Measurements from ENCODE around the gene OPCML. TPM values are rescaled to one million over a fixed set of nuclear protein-coding genes. Genes with fewer than 3 reads are reported as not detected.

The OPCML gene
- total RNA-seq, 2 experiments from 2014 or later = not detected

- Mint-ChIP-seq H3K27me3 (peaks cover 3% of the 10 kb centered on the region), H3K4me3 (no peak overlapping the region), H3K36me3 (no peaks in the 10 kb centered on the region), H3K27ac (no peak overlapping the region), H3K9me3 (peaks cover 3% of the 10 kb centered on the region), H3K4me1 (ENCODE audit: low read depth) (no peaks in the 10 kb centered on the region)
- CTCF ChIA-PET = no interaction called here
- intact Hi-C loops (cut with micrococcal nuclease) = no loop called here
- POLR2A ChIA-PET = no interaction called here
- DNase-seq = no peak
These were observed 571.8 kb downstream of the OPCML start for GRCh38 chr11:132960273-132961078.

DNA sequence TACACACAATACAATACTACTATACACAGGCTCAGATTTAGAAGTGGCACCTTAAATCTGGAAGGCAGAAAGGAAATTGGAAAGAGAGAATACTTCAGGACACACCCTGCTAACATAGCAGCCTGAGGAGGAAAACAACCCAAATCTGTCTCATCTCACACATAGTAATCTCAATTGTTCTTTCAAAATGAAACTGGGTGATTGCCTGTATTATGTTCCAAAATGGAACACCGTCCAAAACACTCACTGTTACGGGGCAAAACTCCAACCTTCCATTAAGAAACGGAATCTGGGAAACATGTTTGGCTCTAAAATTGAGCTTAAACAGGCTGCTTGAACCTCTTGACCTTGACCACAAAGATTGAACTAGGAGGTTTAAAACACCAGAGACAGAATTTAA, 572.6 kb downstream of the OPCML start:
- POLR2A ChIA-PET = no interaction called here
- Mint-ChIP-seq H3K4me1 (ENCODE audit: low read depth) (no peaks in the 10 kb centered on the region), H3K36me3 (no peaks in the 10 kb centered on the region), H3K9me3 (peaks cover 3% of the 10 kb centered on the region), H3K27me3 (peaks cover 3% of the 10 kb centered on the region), H3K27ac (no peak overlapping the region), H3K4me3 (no peak overlapping the region)
- CTCF ChIA-PET = no interaction called here
- no peak for DNase-seq
- intact Hi-C loops (cut with micrococcal nuclease) = no loop called here

DNA sequence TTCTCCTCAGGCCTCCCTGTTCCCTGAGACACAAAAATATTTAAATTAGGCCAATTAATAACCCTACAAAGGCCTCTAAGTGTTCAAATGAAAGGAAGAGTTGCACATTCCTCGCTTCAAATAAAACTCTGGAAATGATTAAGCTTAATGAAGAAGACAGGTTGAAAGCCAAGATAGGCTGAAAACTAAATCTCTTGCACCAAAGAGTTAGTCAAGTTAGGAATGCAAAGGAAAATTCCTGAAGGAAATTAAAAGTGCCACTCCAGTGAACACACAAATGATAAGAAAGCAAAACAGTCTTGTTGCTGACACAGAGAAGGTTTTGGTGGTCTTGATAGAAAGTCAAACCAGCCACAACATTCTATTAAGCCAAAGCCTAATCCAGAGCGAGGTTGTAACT, 574.4 kb downstream of the OPCML start:
- no peak overlapping the region for H3K4me3 Mint-ChIP-seq
- H3K4me1 Mint-ChIP-seq (ENCODE audit: low read depth) = no peaks in the 10 kb centered on the region
- intact Hi-C loops (cut with micrococcal nuclease) = no loop called here

DNA sequence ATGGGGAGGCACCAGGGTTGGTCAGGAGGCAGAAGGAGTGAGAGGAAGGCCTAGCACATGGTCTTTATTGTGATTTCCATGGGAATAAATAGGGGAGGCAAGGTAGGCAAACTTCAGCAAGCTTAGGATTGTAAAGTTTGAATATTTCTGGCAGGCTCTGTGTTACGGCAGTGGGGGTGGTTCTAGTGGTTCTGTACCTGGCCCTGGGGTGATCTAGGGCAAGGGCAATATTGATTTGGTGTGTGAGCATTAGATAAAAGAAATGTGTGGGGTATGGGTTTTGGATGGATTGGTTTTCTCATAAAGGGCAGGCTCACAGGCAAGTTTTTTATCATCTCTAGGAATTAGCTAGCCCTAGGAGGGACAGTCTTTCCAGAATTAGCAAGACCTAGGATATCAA, 584.0 kb downstream of the OPCML start:
- intact Hi-C loops (cut with micrococcal nuclease) = no loop called here
- CTCF ChIA-PET = no interaction called here
- Mint-ChIP-seq H3K4me1 (ENCODE audit: low read depth) (peaks cover 2% of the 10 kb centered on the region), H3K27ac (no peak overlapping the region), H3K27me3 (peaks cover 14% of the 10 kb centered on the region), H3K9me3 (no peaks in the 10 kb centered on the region), H3K4me3 (no peak overlapping the region), H3K36me3 (no peaks in the 10 kb centered on the region)
- POLR2A ChIA-PET = no interaction called here
- DNase-seq = no peak

More for the DNA sequence above, 574.4 kb downstream of the OPCML start:
- H3K36me3 Mint-ChIP-seq = no peaks in the 10 kb centered on the region
- no peak for DNase-seq
- CTCF ChIA-PET = interaction anchor here (0.8 to 1.8 kb wide), 2 partner anchors 13 to 17 kb away, joined by 3 to 6 read pairs; no protein-coding TSS in a partner anchor
- H3K27me3 Mint-ChIP-seq = peaks cover 3% of the 10 kb centered on the region
- no peak overlapping the region for H3K27ac Mint-ChIP-seq
- H3K9me3 Mint-ChIP-seq = peaks cover 3% of the 10 kb centered on the region
- POLR2A ChIA-PET = no interaction called here

DNA sequence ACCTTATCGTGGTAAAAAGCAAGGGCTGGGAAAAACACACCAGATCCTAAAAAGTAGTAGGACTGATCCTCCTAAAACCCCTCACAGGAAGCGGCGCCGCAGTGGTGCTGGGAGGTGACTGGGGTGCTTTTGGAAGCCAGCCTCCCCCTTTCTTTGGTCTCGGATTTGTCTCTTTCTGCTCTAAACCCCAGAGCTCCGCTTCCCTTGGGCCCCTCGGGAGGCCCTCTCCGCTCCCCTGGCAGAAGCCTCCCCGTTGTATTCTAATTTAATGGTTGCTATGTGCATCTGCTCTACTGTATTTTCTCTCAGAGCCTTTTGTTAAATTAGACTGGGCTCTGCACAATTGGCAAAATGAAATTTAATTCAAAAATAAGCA, 587.7 kb downstream of the OPCML start:
- ChIA-PET CTCF (interaction anchor here (1.4 kb wide), 1 partner anchor 14 kb away, joined by 3 read pairs; no protein-coding TSS in a partner anchor), POLR2A (no interaction called here)
- intact Hi-C loops (cut with micrococcal nuclease) = no loop called here
- Mint-ChIP-seq H3K27me3 (peaks cover 30% of the 10 kb centered on the region), H3K36me3 (no peaks in the 10 kb centered on the region), H3K9me3 (no peaks in the 10 kb centered on the region), H3K4me3 (no peak overlapping the region), H3K27ac (no peak overlapping the region), H3K4me1 (ENCODE audit: low read depth) (peaks cover 3% of the 10 kb centered on the region)
- DNase-seq = no peak

GRCh38 chr11:132943706-132944568, 588.4 kb downstream of the OPCML start:
- CTCF ChIA-PET = no interaction called here
- intact Hi-C loops (cut with micrococcal nuclease) = no loop called here
- POLR2A ChIA-PET = no interaction called here

DNA sequence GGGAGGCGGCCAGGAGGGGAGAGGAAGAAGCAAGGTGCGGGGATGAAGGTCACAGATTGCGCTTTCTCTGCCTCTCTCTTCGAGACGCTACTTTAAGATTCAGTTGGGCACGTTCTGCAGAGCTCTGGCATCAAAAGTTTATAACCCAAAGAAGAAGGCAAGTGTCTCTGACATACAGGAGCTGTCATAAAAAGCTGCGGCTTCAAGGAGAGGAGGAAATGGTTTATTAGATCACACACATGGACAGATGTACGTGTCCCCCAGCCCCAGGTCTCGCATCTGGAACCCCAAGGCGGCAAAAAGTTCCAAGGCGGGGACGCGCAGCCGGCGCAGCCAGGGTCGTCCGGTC, 589.0 kb downstream of the OPCML start:
- Mint-ChIP-seq H3K4me3 (no peak overlapping the region), H3K9me3 (no peaks in the 10 kb centered on the region), H3K27ac (no peak overlapping the region), H3K4me1 (ENCODE audit: low read depth) (peaks cover 3% of the 10 kb centered on the region), H3K36me3 (no peaks in the 10 kb centered on the region), H3K27me3 (peaks cover 30% of the 10 kb centered on the region)
- intact Hi-C loops (cut with micrococcal nuclease) = no loop called here
- POLR2A ChIA-PET = no interaction called here
- CTCF ChIA-PET = no interaction called here
- no peak for DNase-seq

More at GRCh38 chr11:132943706-132944568, 588.4 kb downstream of the OPCML start:
- Mint-ChIP-seq H3K27ac (no peak overlapping the region), H3K4me3 (no peak overlapping the region), H3K27me3 (peaks cover 30% of the 10 kb centered on the region), H3K36me3 (no peaks in the 10 kb centered on the region), H3K9me3 (no peaks in the 10 kb centered on the region), H3K4me1 (ENCODE audit: low read depth) (peaks cover 3% of the 10 kb centered on the region)
- no peak for DNase-seq

- Mint-ChIP-seq H3K36me3 (no peaks in the 10 kb centered on the region), H3K27me3 (peaks cover 30% of the 10 kb centered on the region), H3K9me3 (no peaks in the 10 kb centered on the region), H3K4me1 (ENCODE audit: low read depth) (peaks cover 3% of the 10 kb centered on the region), H3K4me3 (no peak overlapping the region), H3K27ac (no peak overlapping the region)
- ChIA-PET POLR2A (no interaction called here), CTCF (interaction anchor here (0.7 kb wide), 1 partner anchor 19 kb away, joined by 3 read pairs; no protein-coding TSS in a partner anchor)
- DNase-seq = no peak
- intact Hi-C loops (cut with micrococcal nuclease) = no loop called here
These were observed 589.5 kb downstream of the OPCML start for GRCh38 chr11:132942611-132943356.

DNA sequence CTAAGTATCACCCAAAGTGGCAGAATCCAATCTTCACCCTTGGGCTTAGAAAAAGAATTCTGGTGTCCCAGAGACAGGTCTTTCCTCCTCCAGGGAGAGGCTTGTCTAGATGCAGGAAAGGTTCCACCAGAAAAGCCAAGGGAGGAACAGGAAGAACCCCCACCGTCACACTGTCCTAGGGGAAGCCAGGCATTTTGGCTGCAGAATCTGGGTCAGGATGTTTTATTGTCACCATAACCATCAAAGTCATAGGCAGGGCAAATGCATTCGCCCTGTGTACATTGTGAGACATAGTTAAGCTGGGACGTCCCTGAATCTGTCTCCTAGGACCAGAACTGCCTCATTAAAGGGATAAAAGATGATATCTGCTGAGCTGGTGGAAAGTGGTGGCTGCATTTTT, 590.5 kb downstream of the OPCML start:
- Mint-ChIP-seq H3K4me1 (ENCODE audit: low read depth) (peaks cover 3% of the 10 kb centered on the region), H3K27ac (no peak overlapping the region), H3K36me3 (no peaks in the 10 kb centered on the region), H3K27me3 (peaks cover 30% of the 10 kb centered on the region), H3K4me3 (no peak overlapping the region), H3K9me3 (no peaks in the 10 kb centered on the region)
- no peak for DNase-seq
- ChIA-PET CTCF (interaction anchor here (0.7 to 2.2 kb wide), 14 partner anchors 7 to 1194 kb away, joined by 3 to 12 read pairs (median 4); no protein-coding TSS in a partner anchor), POLR2A (no interaction called here)
- intact Hi-C loops (cut with micrococcal nuclease) = no loop called here

DNA sequence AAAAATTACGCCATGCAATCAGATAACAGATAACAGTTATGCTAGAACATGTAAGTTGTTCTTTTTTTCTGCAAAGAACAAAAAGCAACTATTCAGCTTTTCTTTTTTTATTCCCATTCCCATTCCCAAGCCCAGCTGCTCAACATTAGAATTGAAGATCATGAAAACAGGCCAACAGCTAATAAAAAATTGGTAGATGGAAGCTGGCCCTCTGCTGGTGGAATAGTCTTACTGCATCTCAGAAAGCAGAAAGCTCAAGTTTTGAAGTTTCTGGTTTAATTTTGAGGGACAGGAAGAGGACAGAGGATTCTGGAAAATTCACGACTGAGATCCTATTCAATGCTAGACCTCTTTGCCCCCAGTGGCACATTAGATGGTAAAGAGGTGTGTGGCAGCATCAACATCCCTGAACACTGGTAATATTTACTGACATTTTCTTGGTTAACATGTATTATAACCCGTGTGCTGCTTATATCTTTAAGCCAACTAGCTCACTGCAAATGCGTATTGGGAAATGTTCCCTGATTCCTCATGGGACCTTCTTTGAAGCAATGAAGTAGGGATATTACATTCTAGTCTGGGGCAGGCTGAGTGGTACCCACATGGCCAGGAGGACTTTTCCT, 591.2 kb downstream of the OPCML start:
- Mint-ChIP-seq H3K27ac (no peak overlapping the region), H3K36me3 (no peaks in the 10 kb centered on the region), H3K4me1 (ENCODE audit: low read depth) (peaks cover 3% of the 10 kb centered on the region), H3K4me3 (no peak overlapping the region), H3K9me3 (no peaks in the 10 kb centered on the region), H3K27me3 (peaks cover 30% of the 10 kb centered on the region)
- CTCF ChIA-PET = interaction anchor here (0.6 to 2.2 kb wide), 25 partner anchors 8 to 1193 kb away, joined by 3 to 12 read pairs (median 4); no protein-coding TSS in a partner anchor
- POLR2A ChIA-PET = no interaction called here
- no peak for DNase-seq
- intact Hi-C loops (cut with micrococcal nuclease) = no loop called here

DNA sequence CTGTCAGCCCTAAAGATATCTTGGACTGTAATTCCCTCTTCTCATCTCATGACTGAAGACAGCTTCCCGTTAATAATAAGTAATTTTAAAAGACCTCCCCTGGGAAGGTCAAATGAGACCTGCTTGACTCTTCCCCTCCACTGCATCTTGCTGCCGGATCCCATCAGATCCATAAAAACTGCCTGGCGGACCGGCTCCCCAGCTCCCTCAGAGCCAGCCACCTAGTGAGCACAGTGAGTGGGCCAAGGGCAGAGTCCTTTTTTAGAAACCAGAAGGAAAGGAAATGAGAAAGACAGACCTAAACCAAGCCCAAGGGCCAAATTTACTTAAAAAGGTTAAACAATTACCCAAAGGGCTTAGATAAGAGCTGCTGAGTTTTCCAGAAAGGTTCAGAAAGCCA, 595.3 kb downstream of the OPCML start:
- ChIA-PET POLR2A (no interaction called here), CTCF (no interaction called here)
- intact Hi-C loops (cut with micrococcal nuclease) = no loop called here
- Mint-ChIP-seq H3K9me3 (no peaks in the 10 kb centered on the region), H3K36me3 (no peaks in the 10 kb centered on the region), H3K4me3 (no peak overlapping the region), H3K27ac (no peak overlapping the region), H3K27me3 (peaks cover 5% of the 10 kb centered on the region), H3K4me1 (ENCODE audit: low read depth) (no peaks in the 10 kb centered on the region)
- DNase-seq = no peak

DNA sequence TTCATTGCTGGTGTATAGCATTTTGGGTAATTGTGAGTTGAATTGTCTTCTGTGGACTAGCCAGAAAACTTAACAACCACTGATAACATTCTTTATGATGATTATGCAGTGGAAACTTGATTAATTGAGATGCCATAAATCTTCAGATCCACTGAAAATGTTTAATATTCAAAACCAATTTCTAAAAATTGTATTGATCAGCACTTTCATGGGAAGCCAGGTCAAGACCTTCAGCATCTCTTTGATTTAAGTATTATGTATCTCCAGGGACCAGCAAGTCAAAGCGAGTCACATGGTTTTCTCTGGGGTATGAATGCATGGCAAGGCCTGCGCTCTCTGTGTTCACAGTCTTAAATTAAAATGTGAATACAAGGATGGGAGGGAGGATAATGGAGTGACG, 596.9 kb downstream of the OPCML start:
- Mint-ChIP-seq H3K27me3 (no peaks in the 10 kb centered on the region), H3K4me1 (ENCODE audit: low read depth) (no peaks in the 10 kb centered on the region), H3K4me3 (no peak overlapping the region), H3K27ac (no peak overlapping the region), H3K9me3 (no peaks in the 10 kb centered on the region), H3K36me3 (no peaks in the 10 kb centered on the region)
- ChIA-PET CTCF (no interaction called here), POLR2A (interaction anchor here (0.6 kb wide), 1 partner anchor 15 kb away, joined by 5 read pairs; no protein-coding TSS in a partner anchor)
- intact Hi-C loops (cut with micrococcal nuclease) = no loop called here
- no peak for DNase-seq

All from activated CD4-positive, alpha-beta memory T cell treated with anti-CD3 and anti-CD28 coated beads for 36 hours (primary cell).